Body of pancreas (tissue), 4 donors: Measurements from ENCODE around the gene SMPD3.

Experiments
- CTCF ChIP-seq, 7 experiments: fragments of 450-650 bp in 4 of 7; fragments of 200-600 bp in 3 of 7; sonication (generic) in 3 of 7; IDR thresholded peaks; one replicate each; pipeline ENCODE4 v1.5.1; 2016 to 2019; ENCODE audit warnings: antibody characterized with exemption in 7 of 7
- POLR2A ChIP-seq, 3 donors: fragments of 450-650 bp; IDR thresholded peaks; one replicate each; pipeline ENCODE4 v1.6.1; 2016; ENCODE audit warnings: antibody characterized with exemption in 3 of 3, mild to moderate bottlenecking in 2 of 3

DNA sequence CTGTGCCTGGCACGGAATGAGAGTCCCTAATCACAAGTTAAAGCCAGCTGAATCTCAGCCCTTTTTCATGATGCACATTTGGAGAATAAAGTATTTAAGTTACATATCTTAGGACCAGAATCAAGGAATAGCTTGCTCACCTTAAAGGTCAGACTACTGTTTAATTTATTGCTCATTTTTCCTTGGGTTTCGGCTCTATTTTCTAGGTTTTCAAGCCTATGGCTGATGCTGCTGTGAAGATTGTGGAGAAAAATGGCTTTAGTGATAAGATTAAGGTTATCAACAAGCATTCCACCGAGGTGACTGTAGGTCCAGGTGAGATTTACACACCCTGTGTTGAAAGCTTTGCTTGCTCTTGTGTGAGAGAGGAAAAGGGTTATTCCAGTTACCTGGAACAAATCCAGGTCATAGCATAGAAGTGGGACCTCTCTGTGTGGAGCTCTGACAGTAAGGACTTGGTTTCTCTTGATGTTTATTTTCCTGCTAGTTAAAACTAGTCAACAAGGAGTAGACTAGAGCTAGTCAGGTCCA is 119.4 kb downstream of the SMPD3 start:
- TF ChIP-seq CTCF (IDR thresholded peaks at IDR 0.05) (no peak), POLR2A (IDR thresholded peaks at IDR 0.05) (no peak)
